Endothelial cell of umbilical vein (primary cell): Measurements from ENCODE around the gene ROBO2. TPM values are rescaled to one million over a fixed set of nuclear protein-coding genes. Genes with fewer than 3 reads are reported as not detected.

Experiments used
- BruUV-seq: library from RNA; stranded (reverse); fragments of 400-500 nt; replicated peaks from 2 replicates; lab custom pipeline; 2021; lab: Mats Ljungman, UMichigan
- CTCF ChIA-PET: fragments of 300-600, 350-600 bp; sonication (Branson Sonifier 250); formaldehyde crosslinking; loops from one replicate; lab custom pipeline; 2021; ENCODE audit warnings: antibody characterized with exemption, inconsistent platforms; lab: Charles Lee
- POLR2A ChIA-PET: fragments of 300-600, 350-600 bp; sonication (Branson Sonifier 250); formaldehyde crosslinking; loops from one replicate; lab custom pipeline; 2021; ENCODE audit warnings: antibody characterized with exemption, inconsistent platforms; lab: Charles Lee
- DNase-seq: peaks from one replicate; pipeline ENCODE4 v3.0.0-alpha.2; 2011; ENCODE audit warnings: low read depth, low spot score
- FAIRE-seq: peaks from 2 replicates; lab custom pipeline; 2011; peaks lifted over from hg19 to GRCh38; lab: Jason Lieb, UNC
- H2AFZ ChIP-seq: 2 replicates; pipeline ENCODE4 v1.6.0; 2012; ENCODE audit warnings: low read depth, low read length, control low read depth, inconsistent platforms
- H3K27ac ChIP-seq: 2 replicates; pipeline ENCODE4 v1.5.1; 2011; ENCODE audit warnings: low read depth, mild to moderate bottlenecking, control low read depth, low read length, moderate library complexity; ENCODE audit not compliant: insufficient read depth
- H3K27me3 ChIP-seq, 2 experiments: 2 replicates each; pipeline versions ENCODE4 v1.6.0 to v1.6.1; 2011; ENCODE audit warnings: low read length in 2 of 2, mixed read lengths in 1 of 2; ENCODE audit not compliant: control insufficient read depth in 2 of 2, insufficient read depth in 2 of 2
- H3K36me3 ChIP-seq, 2 experiments: 2 replicates in 1 of 2; 3 replicates in 1 of 2; pipeline ENCODE4 v1.5.1; 2011; ENCODE audit warnings: low read length in 2 of 2, mild to moderate bottlenecking in 1 of 2, moderate library complexity in 1 of 2; ENCODE audit not compliant: control insufficient read depth in 2 of 2, insufficient read depth in 2 of 2; ENCODE audit errors: extremely low read depth in 1 of 2
- H3K4me1 ChIP-seq: 3 replicates; pipeline ENCODE4 v1.5.1; 2011; ENCODE audit warnings: mild to moderate bottlenecking, low read length; ENCODE audit not compliant: control insufficient read depth, insufficient read depth; ENCODE audit errors: extremely low read depth
- H3K4me2 ChIP-seq: 2 replicates; pipeline ENCODE4 v1.6.1; 2011; ENCODE audit warnings: low read length, control low read depth, mixed read lengths; ENCODE audit not compliant: insufficient read depth
- H3K4me3 ChIP-seq, 3 experiments: fragments of 200-600 bp in 1 of 3; sonication (generic), shearing (Covaris generic) in 1 of 3; replicated peaks in 1 of 3; 2 replicates each; pipeline ENCODE4 v1.5.1; 2011 to 2016; ENCODE audit warnings: control low read depth in 3 of 3, low read length in 3 of 3, mild to moderate bottlenecking in 2 of 3, inconsistent platforms in 1 of 3, low read depth in 1 of 3, moderate library complexity in 1 of 3; ENCODE audit not compliant: insufficient read depth in 1 of 3
- H3K79me2 ChIP-seq: 2 replicates; pipeline ENCODE4 v1.6.0; 2012; ENCODE audit warnings: low read length, inconsistent platforms; ENCODE audit not compliant: control insufficient read depth, insufficient read depth
- H3K9ac ChIP-seq: replicated peaks from 2 replicates; pipeline ENCODE3; 2011; ENCODE audit warnings: low read length, control low read depth; ENCODE audit not compliant: insufficient read depth; ENCODE audit errors: extremely low read depth
- H3K9me1 ChIP-seq: replicated peaks from 3 replicates; pipeline ENCODE4 v1.6.0; 2011; ENCODE audit warnings: mild to moderate bottlenecking, low read length; ENCODE audit not compliant: control insufficient read depth, insufficient read depth; ENCODE audit errors: extremely low read depth
- H3K9me3 ChIP-seq: replicated peaks from 2 replicates; pipeline ENCODE4 v1.5.1; 2012; ENCODE audit warnings: low read length, inconsistent platforms; ENCODE audit not compliant: control insufficient read depth, insufficient read depth
- H4K20me1 ChIP-seq: replicated peaks from 2 replicates; pipeline ENCODE3; 2011; ENCODE audit warnings: mild to moderate bottlenecking, low read length; ENCODE audit not compliant: control insufficient read depth, insufficient read depth; ENCODE audit errors: extremely low read depth
- EZH2 ChIP-seq: IDR thresholded peaks from 2 replicates; pipeline ENCODE4 v1.6.1; 2012; ENCODE audit warnings: borderline replicate concordance, low read depth, mild to moderate bottlenecking, moderate library complexity, low read length, inconsistent platforms; ENCODE audit not compliant: severe bottlenecking
- FOS ChIP-seq: IDR thresholded peaks from 2 replicates; pipeline ENCODE4 v1.6.1; 2011; ENCODE audit warnings: mild to moderate bottlenecking, low read length, moderate library complexity, borderline replicate concordance; ENCODE audit not compliant: insufficient read depth
- GATA2 ChIP-seq: IDR thresholded peaks from 2 replicates; pipeline ENCODE4 v1.7.0; 2011; ENCODE audit warnings: low read depth, mild to moderate bottlenecking, moderate library complexity, mixed read lengths, low read length; ENCODE audit not compliant: insufficient read length, insufficient read depth
- JUN ChIP-seq: IDR thresholded peaks from 2 replicates; pipeline ENCODE4 v1.6.1; 2011; ENCODE audit warnings: borderline replicate concordance, low read depth; ENCODE audit not compliant: insufficient read length, insufficient read depth
- POLR2A ChIP-seq: IDR thresholded peaks from 2 replicates; pipeline ENCODE4 v1.6.1; 2012; ENCODE audit warnings: low read depth, mild to moderate bottlenecking, control low read depth, low read length
- POLR2AphosphoS5 ChIP-seq: IDR thresholded peaks from 2 replicates; pipeline ENCODE4 v1.6.1; 2012; ENCODE audit warnings: low read depth, mild to moderate bottlenecking, control low read depth, low read length, moderate library complexity; ENCODE audit not compliant: insufficient read depth
- dilution Hi-C: fragments of 300-500 bp; cut with MboI; formaldehyde crosslinking; loops from one replicate; pipeline ENCODE4 v1.15.0; 2019; ENCODE audit warnings: low sequenced_read_pairs; ENCODE audit not compliant: extremely low pct_ligation_motif_present
- intact Hi-C: fragments of 100-400 bp; cut with micrococcal nuclease; formaldehyde crosslinking; loops from one replicate; pipeline ENCODE4 v1.10.0; 2022
- polyA plus RNA-seq, 4 experiments: library from polyadenylated mRNA; depleted of rRNA in 3 of 4; stranded (reverse) in 3 of 4; unstranded in 1 of 4; fragments of >200 nt; gene quantifications; 2 replicates each; pipeline versions ENCODE4 v1.2.1 to v1.2.3, GENCODE V29; 2011 to 2012; ENCODE audit warnings: missing spikeins in 1 of 4
- total RNA-seq: library from RNA; stranded (reverse); gene quantifications from 2 replicates; pipeline ENCODE4 v1.2.3, GENCODE V29; 2021
- TF ChIP-seq, protein P1 (sequence below), 2 donors: IDR thresholded peaks; 1 replicate in 1 of 2; 2 replicates in 1 of 2; pipeline ENCODE4 v1.5.1; 2011; ENCODE audit warnings: low read length in 2 of 2, mild to moderate bottlenecking in 2 of 2, moderate library complexity in 2 of 2, control low read depth in 1 of 2, inconsistent platforms in 1 of 2, low read depth in 1 of 2; ENCODE audit not compliant: insufficient read depth in 1 of 2; ENCODE audit errors: extremely low read depth in 1 of 2
- TF ChIP-seq, protein P2 (sequence below): IDR thresholded peaks from 2 replicates; pipeline ENCODE4 v1.6.1; 2011; ENCODE audit not compliant: insufficient read depth, insufficient read length

Gene ROBO2
- total and polyA plus RNA-seq, 2 donors (not counting 3 experiments of a cell fraction or from before 2014, with no cell fraction given) = not detected

DNA sequence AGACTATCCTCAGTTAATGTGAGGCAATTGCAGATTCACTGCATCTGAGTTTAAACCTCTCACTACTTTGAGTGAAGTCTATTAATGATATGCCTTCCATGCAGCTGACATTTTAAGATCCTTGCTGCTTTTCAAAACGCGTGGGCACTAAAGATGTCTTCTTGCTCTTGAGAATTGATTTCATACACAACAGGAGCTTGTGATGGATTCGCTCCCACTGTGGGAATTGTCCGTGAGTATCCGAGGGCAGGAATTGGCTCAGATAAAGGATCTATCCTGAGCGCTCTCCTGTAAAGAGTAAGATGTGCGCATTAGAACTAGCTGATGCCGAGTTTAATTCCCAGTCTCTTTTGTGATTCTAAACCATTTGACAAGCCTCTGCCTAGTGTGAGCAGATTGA lies 167.9 kb downstream of the ROBO2 start:
- BruUV-seq = no TSS peak
- Histone ChIP-seq H3K9me1 (peaks cover 3% of the 10 kb centered on the region), H3K79me2 (no peaks in the 10 kb centered on the region), H3K27me3 (no peaks in the 10 kb centered on the region), H2AFZ (no peak overlapping the region), H3K4me2 (no peak overlapping the region), H3K9me3 (no peaks in the 10 kb centered on the region), H3K9ac (no peak overlapping the region), H3K4me3 (no peak overlapping the region), H4K20me1 (no peaks in the 10 kb centered on the region), H3K36me3 (no peaks in the 10 kb centered on the region), H3K27ac (no peak overlapping the region), H3K4me1 (no peaks in the 10 kb centered on the region)
- dilution Hi-C loops = no loop called here
- POLR2A ChIA-PET = no interaction called here
- TF ChIP-seq POLR2A (no peak), FOS (no peak)
- no peak for FAIRE-seq
- no peak for DNase-seq
- intact Hi-C loops = no loop called here
- CTCF ChIA-PET = no interaction called here

DNA sequence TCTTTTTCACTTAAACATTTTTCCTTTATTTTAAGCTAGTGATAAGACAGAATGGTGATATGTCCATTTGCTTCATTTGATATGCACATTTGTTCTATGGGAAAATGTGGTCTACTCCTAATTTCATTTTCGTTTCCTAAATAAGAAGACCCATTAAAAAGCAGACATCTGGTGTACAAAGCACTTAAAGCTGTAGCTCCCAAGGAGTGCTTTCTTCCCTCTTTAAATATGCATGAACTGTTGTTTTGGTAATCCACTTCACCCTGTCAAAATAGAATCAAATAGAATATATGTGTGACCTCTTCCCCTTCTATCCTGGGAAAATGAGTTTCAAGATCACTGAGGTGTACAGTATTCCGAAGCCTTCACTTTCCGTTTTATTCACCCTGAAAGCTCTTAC lies 182.8 kb downstream of the ROBO2 start:
- FAIRE-seq = no peak
- BruUV-seq = no TSS peak
- ChIA-PET CTCF (no interaction called here), POLR2A (no interaction called here)
- H3K9ac ChIP-seq = no peak overlapping the region
- intact Hi-C loops (no loop called here), dilution Hi-C loops (no loop called here)
- no peaks in the 10 kb centered on the region for H3K36me3 ChIP-seq
- no peaks in the 10 kb centered on the region for H4K20me1 ChIP-seq
- no peaks in the 10 kb centered on the region for H3K9me1 ChIP-seq
- H3K79me2 ChIP-seq = no peaks in the 10 kb centered on the region
- H3K4me3 ChIP-seq = no peak overlapping the region
- DNase-seq = no peak
- H3K27ac ChIP-seq = no peak overlapping the region
- H3K4me2 ChIP-seq = no peak overlapping the region
- TF ChIP-seq POLR2AphosphoS5 (no peak), EZH2 (no peak), GATA2 (no peak), JUN (no peak), POLR2A (no peak), FOS (no peak)
- TF ChIP-seq, protein P1, sequence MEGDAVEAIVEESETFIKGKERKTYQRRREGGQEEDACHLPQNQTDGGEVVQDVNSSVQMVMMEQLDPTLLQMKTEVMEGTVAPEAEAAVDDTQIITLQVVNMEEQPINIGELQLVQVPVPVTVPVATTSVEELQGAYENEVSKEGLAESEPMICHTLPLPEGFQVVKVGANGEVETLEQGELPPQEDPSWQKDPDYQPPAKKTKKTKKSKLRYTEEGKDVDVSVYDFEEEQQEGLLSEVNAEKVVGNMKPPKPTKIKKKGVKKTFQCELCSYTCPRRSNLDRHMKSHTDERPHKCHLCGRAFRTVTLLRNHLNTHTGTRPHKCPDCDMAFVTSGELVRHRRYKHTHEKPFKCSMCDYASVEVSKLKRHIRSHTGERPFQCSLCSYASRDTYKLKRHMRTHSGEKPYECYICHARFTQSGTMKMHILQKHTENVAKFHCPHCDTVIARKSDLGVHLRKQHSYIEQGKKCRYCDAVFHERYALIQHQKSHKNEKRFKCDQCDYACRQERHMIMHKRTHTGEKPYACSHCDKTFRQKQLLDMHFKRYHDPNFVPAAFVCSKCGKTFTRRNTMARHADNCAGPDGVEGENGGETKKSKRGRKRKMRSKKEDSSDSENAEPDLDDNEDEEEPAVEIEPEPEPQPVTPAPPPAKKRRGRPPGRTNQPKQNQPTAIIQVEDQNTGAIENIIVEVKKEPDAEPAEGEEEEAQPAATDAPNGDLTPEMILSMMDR (IDR thresholded peaks at IDR 0.05; ENCODE audit: extremely low read depth in 1 of 2, insufficient read depth in 1 of 2, low read depth in 1 of 2, low read length in 2 of 2) = no peak
- TF ChIP-seq, protein P2, sequence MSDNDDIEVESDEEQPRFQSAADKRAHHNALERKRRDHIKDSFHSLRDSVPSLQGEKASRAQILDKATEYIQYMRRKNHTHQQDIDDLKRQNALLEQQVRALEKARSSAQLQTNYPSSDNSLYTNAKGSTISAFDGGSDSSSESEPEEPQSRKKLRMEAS = no peak
- H2AFZ ChIP-seq = no peak overlapping the region
- no peaks in the 10 kb centered on the region for H3K27me3 ChIP-seq
- peaks cover 2% of the 10 kb centered on the region for H3K9me3 ChIP-seq
- H3K4me1 ChIP-seq = no peaks in the 10 kb centered on the region
